GM15510 (cell line): Measurements from ENCODE around the gene COA5.

ENCODE experiments used
- POLR2A ChIP-seq: IDR thresholded peaks from 3 replicates; pipeline ENCODE4 v1.6.1; 2011; ENCODE audit warnings: borderline replicate concordance; ENCODE audit not compliant: insufficient read length; ENCODE audit errors: extremely low read depth

The COA5 gene

DNA sequence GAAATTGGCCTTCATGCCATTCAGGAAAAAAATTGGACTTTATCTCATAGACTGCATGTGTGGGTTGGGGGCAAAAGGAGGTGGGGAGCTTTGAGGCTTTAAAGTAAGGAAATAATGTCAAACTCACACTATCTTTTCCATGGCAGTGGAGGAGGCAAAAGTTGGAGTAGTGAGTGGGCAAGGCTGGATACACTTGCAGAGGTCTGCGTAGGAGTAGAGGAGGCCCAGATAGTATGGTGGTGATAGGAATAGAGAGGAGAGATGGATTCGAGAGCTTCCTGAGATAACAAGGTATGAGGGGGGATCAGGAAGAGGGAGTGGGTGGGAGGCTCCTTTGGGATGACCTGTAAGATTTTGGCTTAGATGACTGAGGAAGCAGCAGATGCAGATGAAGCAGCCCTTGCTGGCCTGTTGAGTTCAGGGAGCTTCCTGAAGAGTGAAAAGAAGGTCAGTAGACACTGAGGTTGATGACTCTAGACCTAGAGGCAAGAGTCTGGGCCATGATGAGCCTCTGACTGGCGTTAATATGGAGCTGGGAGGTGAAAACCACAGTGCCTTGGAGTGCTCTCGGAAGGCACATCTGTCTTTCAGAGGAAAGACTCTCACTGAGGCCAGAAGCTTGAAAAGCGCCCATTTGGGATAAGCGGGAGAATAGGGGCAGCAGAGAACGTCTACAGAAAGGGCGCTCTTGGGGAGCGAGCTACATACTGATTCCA lies 5.9 kb upstream of the COA5 start:
- no peak for TF ChIP-seq POLR2A

DNA sequence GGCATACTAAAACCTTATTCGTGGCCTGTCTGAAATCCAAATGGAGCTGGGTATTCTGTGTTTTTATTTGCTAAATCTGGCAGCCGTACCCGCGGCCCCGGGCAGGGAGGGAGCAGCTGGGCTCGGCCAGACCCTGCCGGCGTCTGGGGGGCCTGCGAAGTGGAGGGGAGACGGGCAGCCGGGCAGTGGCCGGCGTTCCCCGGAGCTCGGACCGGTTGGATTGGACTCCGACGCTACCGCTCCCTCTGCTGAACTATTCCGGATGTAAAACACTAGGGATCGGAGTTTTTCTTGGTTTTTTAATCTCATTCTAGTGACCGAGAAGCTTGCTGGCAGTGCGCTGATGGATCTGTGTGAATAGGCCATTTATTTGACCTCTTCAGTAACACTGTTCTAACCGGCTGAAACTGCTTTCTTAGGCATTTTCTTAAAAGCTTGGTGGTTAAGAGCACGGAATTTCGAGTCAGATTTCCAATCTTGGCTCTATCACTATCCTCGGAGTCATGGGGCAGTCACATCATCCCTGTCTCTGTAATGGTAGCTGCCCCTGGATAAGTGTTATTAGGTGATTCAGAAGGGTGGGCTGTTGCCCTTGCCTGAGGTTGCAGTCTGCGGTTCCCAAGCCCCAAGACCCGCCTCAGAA lies 771 bp upstream of the COA5 start:
- no peak for TF ChIP-seq POLR2A

DNA sequence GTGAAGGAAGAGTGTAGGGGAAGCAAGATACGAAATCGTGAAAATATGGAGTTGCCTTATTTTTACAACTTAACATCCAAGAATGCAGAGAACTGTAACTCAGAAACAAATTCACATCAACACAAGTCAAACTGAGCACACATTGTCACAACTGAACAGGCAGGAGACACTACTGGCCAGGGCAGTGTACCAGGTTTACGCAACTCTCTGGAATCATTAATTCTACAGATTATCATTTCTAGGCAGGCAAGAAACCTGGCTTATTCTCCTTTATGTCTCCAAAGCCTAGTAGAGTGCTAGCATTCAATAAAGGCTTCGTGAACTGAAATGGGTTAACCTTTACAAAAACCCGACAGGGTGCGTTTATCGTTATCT lies 584 bp downstream of the COA5 start:
- TF ChIP-seq POLR2A = no peak

DNA sequence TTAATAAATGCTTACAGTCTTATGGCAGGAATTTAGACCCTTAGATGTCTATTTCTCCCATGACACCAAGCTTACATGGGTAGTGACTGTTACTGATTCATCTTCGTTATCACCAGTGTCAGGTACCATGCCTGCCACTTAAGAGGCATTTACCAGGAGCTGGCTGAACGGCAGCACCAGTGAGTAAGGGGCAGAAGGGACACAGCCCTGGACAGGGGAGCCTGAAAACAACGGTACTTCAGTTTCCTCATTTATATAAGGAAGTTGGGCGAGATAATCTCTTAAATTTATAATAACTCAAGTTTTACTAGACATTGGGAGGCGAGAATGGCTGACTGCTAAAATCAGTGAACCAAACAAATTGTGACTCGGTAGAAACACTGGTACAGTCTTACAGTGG lies 1.2 kb downstream of the COA5 start:
- TF ChIP-seq POLR2A = no peak

DNA sequence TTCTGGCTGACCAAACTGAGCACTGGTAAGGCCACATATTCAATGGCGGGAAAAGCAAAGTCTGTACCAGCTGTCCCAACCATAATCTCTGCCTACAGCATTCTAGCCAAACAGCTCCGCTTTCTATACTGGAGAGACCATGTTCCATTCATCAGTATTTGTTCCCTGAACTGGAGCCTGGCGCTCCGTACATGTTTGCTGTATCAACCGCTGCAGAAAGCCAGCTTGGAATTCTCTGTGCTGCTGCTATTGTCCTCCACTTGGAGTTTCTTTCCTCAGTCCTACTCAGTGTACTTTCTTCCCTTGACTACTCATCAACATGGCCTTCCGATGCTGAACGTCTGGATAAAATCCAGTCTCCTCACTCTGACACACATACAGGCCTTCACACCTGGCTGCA lies 1.9 kb downstream of the COA5 start:
- no peak for TF ChIP-seq POLR2A

DNA sequence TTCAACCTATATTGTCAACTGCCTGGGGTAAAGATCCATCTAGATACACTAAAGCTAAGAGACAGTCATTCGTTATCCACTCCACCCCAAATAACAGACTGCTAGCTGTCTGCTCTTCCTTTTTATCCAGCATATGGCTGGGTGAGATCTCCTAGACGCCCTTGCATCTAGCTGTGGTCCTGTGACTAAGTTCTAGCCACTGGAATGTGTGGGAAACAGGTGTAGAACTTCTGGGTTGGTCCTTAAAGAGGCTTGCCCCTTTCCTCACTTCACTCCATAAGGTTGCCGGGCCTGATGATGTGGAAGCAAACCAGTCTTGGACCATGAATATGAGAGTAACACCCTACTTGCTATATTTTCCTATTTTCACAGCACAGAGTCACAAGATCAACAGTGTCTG lies 3.2 kb downstream of the COA5 start:
- TF ChIP-seq POLR2A = no peak

DNA sequence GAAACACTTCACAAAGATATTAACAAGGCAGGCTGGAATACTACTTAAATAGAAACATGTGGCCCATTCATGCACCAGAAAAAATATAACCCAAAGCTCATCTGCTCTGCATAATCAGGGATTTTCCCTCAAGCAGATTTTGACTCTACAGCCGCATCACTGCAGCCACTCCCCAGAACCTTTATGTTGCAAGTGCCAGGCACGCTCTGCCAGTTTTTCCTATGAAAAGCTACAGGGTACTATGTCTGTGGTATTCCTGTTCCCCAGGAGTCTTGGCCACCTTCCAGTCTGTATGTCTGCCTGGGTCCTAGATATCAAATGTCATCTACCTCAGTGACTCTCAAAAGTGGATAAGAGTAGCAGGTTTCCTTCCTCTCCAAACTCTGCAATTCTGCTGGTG lies 3.8 kb downstream of the COA5 start:
- TF ChIP-seq POLR2A = no peak

DNA sequence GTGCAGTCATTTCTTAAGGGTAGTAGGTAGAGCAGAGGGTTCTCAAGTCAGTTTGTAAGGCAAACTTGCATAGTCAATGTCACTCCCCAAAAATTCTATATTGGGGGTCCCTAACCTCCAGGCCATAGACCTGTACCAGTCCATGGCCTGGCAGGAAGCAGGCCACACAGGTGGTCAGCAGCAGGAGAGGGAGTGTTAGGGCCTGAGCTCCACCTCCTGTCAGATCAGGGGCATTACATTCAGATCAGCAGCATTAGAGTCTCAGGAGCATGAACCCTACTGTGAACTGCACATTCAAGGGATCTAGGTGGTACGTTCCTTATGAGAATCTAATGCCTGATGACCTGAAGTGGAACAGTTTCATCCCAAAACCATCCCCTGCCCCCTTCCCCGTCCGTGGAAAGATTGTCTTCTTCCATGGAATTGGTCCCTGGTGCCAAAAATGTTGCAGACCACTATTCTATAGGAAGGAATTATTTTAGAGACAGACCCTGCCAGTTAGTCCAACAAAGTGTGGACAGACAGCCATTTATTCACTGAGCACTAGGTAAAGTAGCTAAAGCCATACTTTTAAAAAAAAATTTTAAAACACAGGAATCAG lies 6.7 kb downstream of the COA5 start:
- no peak for TF ChIP-seq POLR2A

DNA sequence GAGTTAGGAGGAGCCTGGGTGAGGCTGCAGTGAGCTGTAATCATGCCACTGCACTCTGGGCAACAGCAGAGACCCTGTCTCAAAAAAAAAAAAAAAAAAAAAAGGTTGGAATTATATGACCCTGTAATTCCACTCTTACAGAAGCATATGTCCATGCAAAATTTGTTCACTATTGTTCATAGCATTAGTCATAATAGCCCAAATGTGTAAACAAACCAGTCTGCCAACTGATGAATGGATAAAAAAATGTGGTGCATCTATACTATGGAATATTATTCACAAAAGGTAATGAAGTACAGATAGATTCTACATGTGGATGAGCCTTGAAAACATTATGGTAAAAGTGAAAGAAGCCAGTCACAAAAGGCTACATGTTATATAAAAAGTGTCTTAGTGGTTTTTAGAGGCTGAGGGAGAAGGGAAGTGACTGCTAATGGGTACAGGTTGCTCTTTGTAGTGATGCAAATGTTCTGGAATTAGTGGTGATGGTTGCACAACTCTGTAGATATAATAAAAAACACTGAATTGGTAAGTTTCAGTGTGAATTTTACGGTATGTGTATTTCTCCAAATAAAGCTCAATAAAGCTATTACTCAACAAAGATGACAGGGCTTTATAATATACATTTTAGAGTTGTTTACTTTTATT lies 9.4 kb downstream of the COA5 start:
- TF ChIP-seq POLR2A = no peak

DNA sequence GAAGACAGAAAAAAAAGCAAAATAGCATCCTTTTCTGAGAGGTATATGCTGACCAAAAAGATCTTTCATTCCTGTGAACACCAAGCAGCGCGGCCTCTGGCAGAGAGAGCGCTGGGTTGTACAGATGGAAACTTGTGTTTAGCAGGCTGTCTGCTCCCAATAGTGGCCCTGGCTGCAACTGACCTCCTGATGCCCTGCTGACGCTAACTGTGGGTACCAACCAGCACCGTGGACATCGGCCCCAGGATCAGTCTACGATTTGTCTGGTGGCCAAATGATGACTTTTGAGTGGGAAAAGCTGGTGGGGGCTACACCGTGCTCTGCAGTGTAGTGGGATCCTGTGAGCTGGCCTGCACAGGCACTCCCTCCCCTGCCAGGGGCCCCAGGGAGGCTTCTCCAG lies 15.7 kb downstream of the COA5 start:
- no peak for TF ChIP-seq POLR2A

DNA sequence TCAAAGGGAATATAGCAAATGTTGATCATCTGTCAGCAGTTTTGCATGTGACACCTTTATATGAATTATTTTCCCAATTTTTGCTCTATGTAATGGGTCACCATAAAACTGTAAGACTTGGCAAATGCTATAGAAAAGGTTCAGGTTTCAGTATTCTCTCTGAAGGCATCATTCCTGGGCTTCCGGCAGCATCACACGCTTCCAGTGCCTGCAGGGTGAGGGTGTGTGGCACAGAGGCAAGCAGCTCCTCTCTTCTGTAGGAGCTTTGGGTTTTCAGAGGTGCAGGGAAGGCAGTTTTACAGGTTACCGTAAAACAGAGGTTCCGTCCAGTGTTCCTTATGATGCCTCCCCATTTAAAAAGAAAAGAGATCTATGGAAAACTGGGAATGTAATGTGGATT lies 18.8 kb downstream of the COA5 start:
- no peak for TF ChIP-seq POLR2A

DNA sequence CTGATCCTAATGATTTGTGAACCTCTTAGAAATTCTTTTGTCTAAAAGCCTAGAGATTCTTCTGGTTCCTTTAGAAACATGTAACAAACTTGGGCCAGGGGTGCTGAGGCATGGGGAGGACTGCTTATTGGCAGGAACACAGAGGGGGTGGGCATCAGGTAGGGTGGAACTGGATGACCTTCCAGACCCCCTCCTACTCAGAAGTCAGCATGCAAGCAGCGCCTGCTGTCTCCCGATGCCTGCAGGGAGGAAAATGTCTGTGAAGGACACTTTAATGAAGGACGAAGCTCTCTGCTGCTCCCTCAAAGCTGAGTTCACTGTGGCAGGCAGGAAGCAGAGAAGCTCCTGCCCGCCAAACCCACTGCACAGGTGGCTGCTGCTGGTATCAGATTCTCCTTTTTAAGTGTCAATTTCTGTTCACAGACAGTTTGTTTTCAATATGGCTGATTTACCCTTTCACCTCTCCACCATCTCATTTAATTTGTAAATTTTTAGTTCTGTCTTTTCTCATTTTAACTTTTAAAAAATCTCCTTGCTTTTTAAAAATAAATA lies 19.4 kb downstream of the COA5 start:
- TF ChIP-seq POLR2A = no peak

DNA sequence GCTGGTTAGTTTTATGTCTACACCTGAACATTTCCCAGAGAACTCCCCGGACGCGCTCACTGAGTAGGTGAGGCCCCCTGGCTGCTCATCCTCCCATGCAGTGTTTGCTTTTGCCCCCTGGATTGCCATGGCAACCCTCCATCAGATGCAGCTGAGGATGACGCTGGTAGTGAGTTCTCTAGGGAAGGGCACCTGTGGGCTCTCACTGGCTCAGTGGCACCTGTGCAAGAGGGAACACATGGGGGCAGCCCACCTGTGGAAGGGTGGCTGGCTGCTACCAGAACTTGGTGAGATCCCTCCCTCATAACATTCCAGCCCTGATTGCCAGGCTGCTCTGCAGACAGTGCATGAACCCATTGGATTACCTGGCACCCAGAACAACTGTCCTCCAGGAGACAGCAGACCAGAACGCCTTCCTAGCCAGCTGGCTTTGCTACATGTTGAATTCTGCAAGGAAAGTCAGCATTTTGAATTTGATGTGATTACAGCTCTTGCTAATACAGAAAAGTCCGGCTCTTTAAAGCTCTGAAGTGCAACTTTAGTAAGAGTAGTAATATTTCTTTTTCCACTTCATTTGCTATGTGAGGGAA lies 21.7 kb downstream of the COA5 start:
- TF ChIP-seq POLR2A = no peak

DNA sequence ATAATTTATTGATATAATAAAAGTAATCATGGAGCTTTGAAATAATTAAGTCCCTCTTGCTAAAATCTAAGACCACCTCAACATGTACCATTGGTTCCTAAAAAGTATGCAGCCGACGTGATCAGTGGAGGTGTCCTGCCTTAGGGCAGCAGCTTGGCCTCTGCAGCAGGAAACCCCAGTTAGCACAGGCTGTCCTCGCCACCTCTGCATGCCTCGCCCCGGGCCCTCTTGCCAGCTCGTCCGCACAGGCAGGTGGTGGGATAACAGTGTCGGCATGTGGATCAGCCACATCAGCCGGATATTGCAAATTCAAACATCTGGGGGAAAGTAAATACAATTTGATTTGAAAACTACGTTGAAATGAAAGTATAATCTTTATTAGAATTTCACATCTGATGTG lies 22.9 kb downstream of the COA5 start:
- no peak for TF ChIP-seq POLR2A
